ENCODE measurements around the gene PTPN1. TPM values are rescaled to one million over a fixed set of nuclear protein-coding genes. Genes with fewer than 3 reads are reported as not detected.

Gene PTPN1
- polyA plus RNA-seq, 1 of the 3 experiments (the other 2 are of a cell fraction), result 23.6 TPM

DNA sequence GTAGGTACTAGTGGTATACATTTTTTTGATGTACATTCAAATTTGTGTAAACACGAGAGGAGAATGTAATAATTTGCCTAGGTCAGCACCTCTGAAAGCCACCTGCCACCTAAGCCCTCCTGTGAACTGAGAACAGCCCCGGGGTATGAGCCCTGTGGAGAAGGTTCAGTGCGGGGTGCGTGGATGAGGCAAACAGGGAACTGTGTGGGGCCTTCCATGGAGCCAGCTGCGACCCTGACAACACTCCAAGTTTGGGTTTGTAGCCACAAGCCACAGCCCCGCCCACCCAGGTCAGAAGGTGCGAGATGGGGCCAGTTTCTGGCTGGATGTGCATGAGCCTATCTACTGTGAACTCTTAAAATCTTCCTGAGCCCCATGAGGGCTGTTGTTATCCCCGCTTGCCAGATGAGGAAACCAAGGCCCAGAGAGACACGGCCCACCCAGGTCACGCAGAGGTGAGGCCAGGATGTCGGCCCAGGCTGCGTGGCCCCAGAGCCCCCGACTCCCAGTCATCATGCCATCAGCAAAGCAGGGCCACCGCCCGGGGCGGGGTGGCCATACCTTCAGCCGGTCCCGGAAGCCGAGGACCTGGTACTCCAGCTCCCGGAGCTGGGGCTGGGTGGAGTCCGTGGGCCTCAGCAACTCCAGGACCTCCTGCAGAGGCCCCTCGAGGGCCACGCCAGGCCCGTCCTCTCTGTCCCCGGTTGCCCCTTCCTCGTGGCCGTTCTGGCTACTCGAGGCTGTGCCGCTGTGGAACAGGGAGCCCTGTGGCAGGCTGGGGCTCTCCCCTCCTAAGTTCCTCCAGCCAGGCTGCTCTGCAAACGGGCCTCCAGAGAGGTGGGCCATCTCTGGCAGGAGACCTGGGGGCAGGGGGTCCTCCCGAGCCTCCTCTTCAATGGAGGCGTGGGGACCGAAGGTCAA, 91.6 kb downstream of the PTPN1 start:
- H3K27ac ChIP-seq (ENCODE audit: low read depth in 2 of 2, low read length in 1 of 2), result no peak overlapping the region
- no peak overlapping the region for H3K9ac ChIP-seq
- no peak overlapping the region for H2AFZ ChIP-seq (ENCODE audit: low read depth)
- no peak for TF ChIP-seq FOSL2 (IDR thresholded peaks at IDR 0.05; ENCODE audit: borderline replicate concordance, low read depth)
- no peak for TF ChIP-seq FOXM1 (IDR thresholded peaks at IDR 0.05; ENCODE audit: low read depth)
- no peak for TF ChIP-seq CHD2 (IDR thresholded peaks at IDR 0.05; ENCODE audit: low read length, partially characterized antibody)
- no peak for TF ChIP-seq POLR2AphosphoS5 (IDR thresholded peaks at IDR 0.05; ENCODE audit: low read depth, low read length)
- no peak for TF ChIP-seq USF1 (IDR thresholded peaks at IDR 0.05; ENCODE audit: borderline replicate concordance, low read depth)
- no peak for TF ChIP-seq JUND (IDR thresholded peaks at IDR 0.05)
- TF ChIP-seq RAD21 (IDR thresholded peaks at IDR 0.05; ENCODE audit: low read length), result no peak
- TF ChIP-seq TEAD4 (IDR thresholded peaks at IDR 0.05; ENCODE audit: borderline replicate concordance, insufficient read depth), result no peak
- TF ChIP-seq GABPA (IDR thresholded peaks at IDR 0.05; ENCODE audit: low read depth), result no peak
- TF ChIP-seq, protein P1, sequence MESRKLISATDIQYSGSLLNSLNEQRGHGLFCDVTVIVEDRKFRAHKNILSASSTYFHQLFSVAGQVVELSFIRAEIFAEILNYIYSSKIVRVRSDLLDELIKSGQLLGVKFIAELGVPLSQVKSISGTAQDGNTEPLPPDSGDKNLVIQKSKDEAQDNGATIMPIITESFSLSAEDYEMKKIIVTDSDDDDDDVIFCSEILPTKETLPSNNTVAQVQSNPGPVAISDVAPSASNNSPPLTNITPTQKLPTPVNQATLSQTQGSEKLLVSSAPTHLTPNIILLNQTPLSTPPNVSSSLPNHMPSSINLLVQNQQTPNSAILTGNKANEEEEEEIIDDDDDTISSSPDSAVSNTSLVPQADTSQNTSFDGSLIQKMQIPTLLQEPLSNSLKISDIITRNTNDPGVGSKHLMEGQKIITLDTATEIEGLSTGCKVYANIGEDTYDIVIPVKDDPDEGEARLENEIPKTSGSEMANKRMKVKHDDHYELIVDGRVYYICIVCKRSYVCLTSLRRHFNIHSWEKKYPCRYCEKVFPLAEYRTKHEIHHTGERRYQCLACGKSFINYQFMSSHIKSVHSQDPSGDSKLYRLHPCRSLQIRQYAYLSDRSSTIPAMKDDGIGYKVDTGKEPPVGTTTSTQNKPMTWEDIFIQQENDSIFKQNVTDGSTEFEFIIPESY (IDR thresholded peaks at IDR 0.05; ENCODE audit: borderline replicate concordance, low read depth), result no peak
- TF ChIP-seq, protein P2, sequence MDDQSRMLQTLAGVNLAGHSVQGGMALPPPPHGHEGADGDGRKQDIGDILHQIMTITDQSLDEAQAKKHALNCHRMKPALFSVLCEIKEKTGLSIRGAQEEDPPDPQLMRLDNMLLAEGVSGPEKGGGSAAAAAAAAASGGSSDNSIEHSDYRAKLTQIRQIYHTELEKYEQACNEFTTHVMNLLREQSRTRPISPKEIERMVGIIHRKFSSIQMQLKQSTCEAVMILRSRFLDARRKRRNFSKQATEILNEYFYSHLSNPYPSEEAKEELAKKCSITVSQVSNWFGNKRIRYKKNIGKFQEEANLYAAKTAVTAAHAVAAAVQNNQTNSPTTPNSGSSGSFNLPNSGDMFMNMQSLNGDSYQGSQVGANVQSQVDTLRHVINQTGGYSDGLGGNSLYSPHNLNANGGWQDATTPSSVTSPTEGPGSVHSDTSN (IDR thresholded peaks at IDR 0.05), result no peak
- no peak for TF ChIP-seq SIN3A (IDR thresholded peaks at IDR 0.05; ENCODE audit: borderline replicate concordance, low read depth, low read length)
- no peak for TF ChIP-seq EZH2phosphoT487 (IDR thresholded peaks at IDR 0.05; ENCODE audit: borderline replicate concordance, low read depth)
- TF ChIP-seq SMC3 (IDR thresholded peaks at IDR 0.05; ENCODE audit: low read depth, low read length), result no peak
- TF ChIP-seq, protein P3, sequence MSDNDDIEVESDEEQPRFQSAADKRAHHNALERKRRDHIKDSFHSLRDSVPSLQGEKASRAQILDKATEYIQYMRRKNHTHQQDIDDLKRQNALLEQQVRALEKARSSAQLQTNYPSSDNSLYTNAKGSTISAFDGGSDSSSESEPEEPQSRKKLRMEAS (IDR thresholded peaks at IDR 0.05; ENCODE audit: low read depth), result no peak
- TF ChIP-seq RXRA (IDR thresholded peaks at IDR 0.05; ENCODE audit: borderline replicate concordance, low read depth), result no peak
- TF ChIP-seq, protein P4, sequence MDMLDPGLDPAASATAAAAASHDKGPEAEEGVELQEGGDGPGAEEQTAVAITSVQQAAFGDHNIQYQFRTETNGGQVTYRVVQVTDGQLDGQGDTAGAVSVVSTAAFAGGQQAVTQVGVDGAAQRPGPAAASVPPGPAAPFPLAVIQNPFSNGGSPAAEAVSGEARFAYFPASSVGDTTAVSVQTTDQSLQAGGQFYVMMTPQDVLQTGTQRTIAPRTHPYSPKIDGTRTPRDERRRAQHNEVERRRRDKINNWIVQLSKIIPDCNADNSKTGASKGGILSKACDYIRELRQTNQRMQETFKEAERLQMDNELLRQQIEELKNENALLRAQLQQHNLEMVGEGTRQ (IDR thresholded peaks at IDR 0.05; ENCODE audit: borderline replicate concordance, low read depth, low read length), result no peak
- TF ChIP-seq EP300 (IDR thresholded peaks at IDR 0.05; ENCODE audit: borderline replicate concordance in 1 of 2, low read depth in 1 of 2, low read length in 1 of 2), result no peak
- TF ChIP-seq RFX5 (IDR thresholded peaks at IDR 0.05; ENCODE audit: low read length), result no peak
- TF ChIP-seq TCF12 (IDR thresholded peaks at IDR 0.05), result no peak
- H3K4me1 ChIP-seq (ENCODE audit: control insufficient read depth in 1 of 2, insufficient read depth in 2 of 2, low read depth in 1 of 2, low read length in 1 of 2), result no peaks in the 10 kb centered on the region
- H3K79me2 ChIP-seq (ENCODE audit: insufficient read depth), result no peaks in the 10 kb centered on the region
- ChIA-PET POLR2A (no interaction called here), CTCF (interaction anchor here (1.0 kb wide), 2 partner anchors 13 to 34 kb away, joined by 3 read pairs; no protein-coding TSS in a partner anchor)
- 88% methylated on average over 18 of the region's 33 CpGs for WGBS (ENCODE audit: low lambda C conversion rate)
- no peak overlapping the region for H3K4me3 ChIP-seq (ENCODE audit: low read depth in 2 of 2, low read length in 1 of 2)
- no peaks in the 10 kb centered on the region for H4K20me1 ChIP-seq (ENCODE audit: insufficient read depth)
- H3K4me2 ChIP-seq, result no peak overlapping the region
- H3F3A ChIP-seq (replicated peaks; ENCODE audit: insufficient read depth), result no peaks in the 10 kb centered on the region
- no peaks in the 10 kb centered on the region for H3K36me3 ChIP-seq (replicated peaks in 1 of 2; ENCODE audit: control insufficient read depth in 1 of 2, insufficient read depth in 2 of 2, low read length in 1 of 2)
- H3K9me3 ChIP-seq, result no peaks in the 10 kb centered on the region
- no peaks in the 10 kb centered on the region for H3K27me3 ChIP-seq (ENCODE audit: insufficient read depth)
- DNase-seq, result no peak
- H3K9me2 ChIP-seq, result no peaks in the 10 kb centered on the region
